ENCODE measurements around the gene KCNK17.

Gene KCNK17

GRCh38 chr6:39314273-39314795, at the start of gene KCNK17:
Gene KCNK17, minus strand, starts transcription at chr6:39314419. Its CDS starts 99 bp downstream, at chr6:39314320.
- no peak for DNase-seq
- H3K27ac Mint-ChIP-seq: no peak within 1 kb of the TSS
- H3K4me3 Mint-ChIP-seq: peak within 1 kb of the TSS; percentile 19
- H3K36me3 Mint-ChIP-seq (ENCODE audit: low read depth): no peaks in the 10 kb centered on the region
- no peaks in the 10 kb centered on the region for H3K9me3 Mint-ChIP-seq
- H3K4me1 Mint-ChIP-seq (ENCODE audit: low read depth): peaks cover 4% of the 10 kb centered on the region
- peaks cover 73% of the 10 kb centered on the region for H3K27me3 Mint-ChIP-seq

- Mint-ChIP-seq H3K4me3 (no peak overlapping the region), H3K27me3 (peaks cover 25% of the 10 kb centered on the region), H3K4me1 (ENCODE audit: low read depth) (peaks cover 3% of the 10 kb centered on the region), H3K9me3 (no peaks in the 10 kb centered on the region), H3K36me3 (ENCODE audit: low read depth) (no peaks in the 10 kb centered on the region), H3K27ac (no peak overlapping the region)
- no peak for DNase-seq
These were observed 49.1 kb upstream of the KCNK17 start for GRCh38 chr6:39363280-39363679.

- Mint-ChIP-seq H3K27me3 (peaks cover 25% of the 10 kb centered on the region), H3K27ac (no peak overlapping the region), H3K36me3 (ENCODE audit: low read depth) (no peaks in the 10 kb centered on the region), H3K4me1 (ENCODE audit: low read depth) (peaks cover 3% of the 10 kb centered on the region), H3K9me3 (no peaks in the 10 kb centered on the region), H3K4me3 (no peak overlapping the region)
- no peak for DNase-seq
These were observed 48.3 kb upstream of the KCNK17 start for GRCh38 chr6:39362487-39362865.

- Mint-ChIP-seq H3K9me3 (no peaks in the 10 kb centered on the region), H3K4me3 (no peak overlapping the region), H3K27ac (no peak overlapping the region), H3K36me3 (ENCODE audit: low read depth) (no peaks in the 10 kb centered on the region), H3K4me1 (ENCODE audit: low read depth) (peaks cover 3% of the 10 kb centered on the region), H3K27me3 (peaks cover 25% of the 10 kb centered on the region)
- DNase-seq: peak; percentile 66
These were observed 47.7 kb upstream of the KCNK17 start for GRCh38 chr6:39361657-39362486.

GRCh38 chr6:39360378-39360777, 46.2 kb upstream of the KCNK17 start:
- peaks cover 3% of the 10 kb centered on the region for H3K4me1 Mint-ChIP-seq (ENCODE audit: low read depth)
- DNase-seq: no peak
- no peaks in the 10 kb centered on the region for H3K9me3 Mint-ChIP-seq
- H3K4me3 Mint-ChIP-seq: no peak overlapping the region
- H3K27ac Mint-ChIP-seq: no peak overlapping the region
- H3K36me3 Mint-ChIP-seq (ENCODE audit: low read depth): no peaks in the 10 kb centered on the region
- H3K27me3 Mint-ChIP-seq: peaks cover 23% of the 10 kb centered on the region

- H3K36me3 Mint-ChIP-seq (ENCODE audit: low read depth): no peaks in the 10 kb centered on the region
- peaks cover 3% of the 10 kb centered on the region for H3K4me1 Mint-ChIP-seq (ENCODE audit: low read depth)
- no peak for DNase-seq
- H3K4me3 Mint-ChIP-seq: no peak overlapping the region
- peaks cover 15% of the 10 kb centered on the region for H3K27me3 Mint-ChIP-seq
- H3K9me3 Mint-ChIP-seq: no peaks in the 10 kb centered on the region
- no peak overlapping the region for H3K27ac Mint-ChIP-seq
These were observed 43.9 kb upstream of the KCNK17 start for GRCh38 chr6:39357998-39358686.

- no peak overlapping the region for H3K4me3 Mint-ChIP-seq
These were observed 39.6 kb upstream of the KCNK17 start for GRCh38 chr6:39353698-39354315.

GRCh38 chr6:39350723-39351505, 36.7 kb upstream of the KCNK17 start:
- Mint-ChIP-seq H3K9me3 (no peaks in the 10 kb centered on the region), H3K27ac (no peak overlapping the region), H3K4me1 (ENCODE audit: low read depth) (no peaks in the 10 kb centered on the region), H3K4me3 (no peak overlapping the region), H3K36me3 (ENCODE audit: low read depth) (no peaks in the 10 kb centered on the region), H3K27me3 (no peaks in the 10 kb centered on the region)
- DNase-seq: no peak

More at GRCh38 chr6:39353698-39354315, 39.6 kb upstream of the KCNK17 start:
- Mint-ChIP-seq H3K4me1 (ENCODE audit: low read depth) (no peaks in the 10 kb centered on the region), H3K27me3 (no peaks in the 10 kb centered on the region), H3K27ac (no peak overlapping the region), H3K36me3 (ENCODE audit: low read depth) (no peaks in the 10 kb centered on the region), H3K9me3 (no peaks in the 10 kb centered on the region)
- DNase-seq: no peak

GRCh38 chr6:39348740-39349139, 34.5 kb upstream of the KCNK17 start:
- no peak overlapping the region for H3K27ac Mint-ChIP-seq
- no peaks in the 10 kb centered on the region for H3K4me1 Mint-ChIP-seq (ENCODE audit: low read depth)
- no peak overlapping the region for H3K4me3 Mint-ChIP-seq
- H3K9me3 Mint-ChIP-seq: no peaks in the 10 kb centered on the region
- H3K27me3 Mint-ChIP-seq: no peaks in the 10 kb centered on the region
- H3K36me3 Mint-ChIP-seq (ENCODE audit: low read depth): no peaks in the 10 kb centered on the region
- DNase-seq: no peak

GRCh38 chr6:39347906-39348585, 33.8 kb upstream of the KCNK17 start:
- Mint-ChIP-seq H3K4me1 (ENCODE audit: low read depth) (no peaks in the 10 kb centered on the region), H3K4me3 (no peak overlapping the region), H3K27ac (no peak overlapping the region), H3K9me3 (no peaks in the 10 kb centered on the region), H3K27me3 (no peaks in the 10 kb centered on the region), H3K36me3 (ENCODE audit: low read depth) (no peaks in the 10 kb centered on the region)
- peak; percentile 76 for DNase-seq

- no peaks in the 10 kb centered on the region for H3K27me3 Mint-ChIP-seq
- H3K27ac Mint-ChIP-seq: no peak overlapping the region
- H3K36me3 Mint-ChIP-seq (ENCODE audit: low read depth): no peaks in the 10 kb centered on the region
- no peaks in the 10 kb centered on the region for H3K4me1 Mint-ChIP-seq (ENCODE audit: low read depth)
- H3K4me3 Mint-ChIP-seq: no peak overlapping the region
- no peak for DNase-seq
- H3K9me3 Mint-ChIP-seq: no peaks in the 10 kb centered on the region
These were observed 33.0 kb upstream of the KCNK17 start for GRCh38 chr6:39347206-39347605.

- H3K4me1 Mint-ChIP-seq (ENCODE audit: low read depth): no peaks in the 10 kb centered on the region
- no peak for DNase-seq
- no peak overlapping the region for H3K4me3 Mint-ChIP-seq
- H3K27me3 Mint-ChIP-seq: no peaks in the 10 kb centered on the region
- H3K9me3 Mint-ChIP-seq: no peaks in the 10 kb centered on the region
- no peak overlapping the region for H3K27ac Mint-ChIP-seq
- H3K36me3 Mint-ChIP-seq (ENCODE audit: low read depth): no peaks in the 10 kb centered on the region
These were observed 30.6 kb upstream of the KCNK17 start for GRCh38 chr6:39344821-39345280.

GRCh38 chr6:39343396-39343870, 29.2 kb upstream of the KCNK17 start:
- H3K36me3 Mint-ChIP-seq (ENCODE audit: low read depth): no peaks in the 10 kb centered on the region
- no peaks in the 10 kb centered on the region for H3K4me1 Mint-ChIP-seq (ENCODE audit: low read depth)
- H3K27ac Mint-ChIP-seq: no peak overlapping the region
- peaks cover 2% of the 10 kb centered on the region for H3K27me3 Mint-ChIP-seq
- H3K4me3 Mint-ChIP-seq: no peak overlapping the region
- H3K9me3 Mint-ChIP-seq: no peaks in the 10 kb centered on the region
- DNase-seq: no peak
